K562 (cell line): Measurements from ENCODE around the gene LPCAT1. TPM values are rescaled to one million over a fixed set of nuclear protein-coding genes. Genes with fewer than 3 reads are reported as not detected.
A peak's percentile ranks its signal among the peaks of the same experiment; 100 is the strongest.

Experiments
- ATAC-seq: fragments of 200-7000 bp; cut with Tn5 transposase; 3 replicates; pipeline ENCODE4 v1.9.1; 2020; ENCODE audit warnings: moderate library complexity
- BruUV-seq: library from RNA; stranded (reverse); fragments of 400-500 nt; replicated peaks from 2 replicates; lab custom pipeline; 2021; lab: Mats Ljungman, UMichigan
- CTCF ChIA-PET: fragments of 300-600 bp; formaldehyde crosslinking; extraction: SDS; loops from one replicate; lab custom pipeline; 2021; ENCODE audit warnings: low intra/inter-chr PET ratio; lab: Yijun Ruan, JAX
- POLR2A ChIA-PET: fragments of 300-600, 350-650 bp; sonication (Branson Sonifier 250); formaldehyde crosslinking; extraction: SDS; loops from one replicate; lab custom pipeline; 2021; ENCODE audit warnings: antibody characterized with exemption, inconsistent platforms; lab: Yijun Ruan, JAX
- DNase-seq, 4 experiments: peaks; one replicate each; pipeline versions ENCODE4 v3.0.0 to v3.0.0-alpha.2; 2011 to 2018; ENCODE audit warnings: low spot score in 3 of 4, mixed read lengths in 3 of 4; ENCODE audit errors: extremely low read depth in 1 of 4
- FAIRE-seq: peaks from 2 replicates; lab custom pipeline; 2011; peaks lifted over from hg19 to GRCh38; lab: Jason Lieb, UNC
- H2AFZ ChIP-seq: 2 replicates; pipeline ENCODE4 v1.6.0; 2011; ENCODE audit warnings: low read depth, low read length, control low read depth, inconsistent platforms
- H3K27ac ChIP-seq: fragments of 200-600 bp; 3 replicates; pipeline ENCODE4 v1.8.0; 2011; ENCODE audit warnings: low read depth, mild to moderate bottlenecking, control low read depth, inconsistent platforms, low read length, moderate library complexity, mixed read lengths; ENCODE audit errors: extremely low read depth
- H3K27me3 ChIP-seq, 2 experiments: fragments of 300-600 bp in 1 of 2; 2 replicates in 1 of 2; 3 replicates in 1 of 2; pipeline versions ENCODE4 v1.6.0 to v1.8.0; 2011; ENCODE audit warnings: inconsistent platforms in 2 of 2, low read length in 2 of 2, mild to moderate bottlenecking in 1 of 2, mixed read lengths in 1 of 2, moderate library complexity in 1 of 2; ENCODE audit not compliant: control insufficient read depth in 2 of 2, insufficient read depth in 2 of 2
- H3K36me3 ChIP-seq: fragments of 300-600 bp; 3 replicates; pipeline ENCODE4 v1.8.0; 2011; ENCODE audit warnings: mild to moderate bottlenecking, low read length, inconsistent platforms; ENCODE audit not compliant: control insufficient read depth, insufficient read depth
- H3K4me1 ChIP-seq, 2 experiments: fragments of 200-600 bp in 1 of 2; replicated peaks in 1 of 2; 2 replicates in 1 of 2; 3 replicates in 1 of 2; pipeline versions ENCODE4 v1.5.1 to v1.8.0; 2011; ENCODE audit warnings: inconsistent platforms in 2 of 2, low read length in 2 of 2, mild to moderate bottlenecking in 1 of 2, mixed read lengths in 1 of 2, moderate library complexity in 1 of 2; ENCODE audit not compliant: control insufficient read depth in 2 of 2, insufficient read depth in 2 of 2
- H3K4me2 ChIP-seq: 2 replicates; pipeline ENCODE4 v1.6.1; 2011; ENCODE audit warnings: low read length, control low read depth, inconsistent platforms, mixed read lengths; ENCODE audit not compliant: insufficient read depth
- H3K4me3 ChIP-seq: fragments of 200-600 bp; sonication (generic), shearing (Covaris generic); 2 replicates; pipeline ENCODE4 v1.5.1; 2016; ENCODE audit warnings: control low read depth, inconsistent platforms
- H3K79me2 ChIP-seq: fragments of 200-600 bp; 3 replicates; pipeline ENCODE4 v1.8.0; 2011; ENCODE audit warnings: low read length, inconsistent platforms; ENCODE audit not compliant: control insufficient read depth, insufficient read depth
- H3K9ac ChIP-seq, 2 experiments: 2 replicates each; pipeline versions ENCODE4 v1.6.0 to v1.6.1; 2011; ENCODE audit warnings: low read depth in 2 of 2, low read length in 2 of 2, control low read depth in 1 of 2, inconsistent platforms in 1 of 2, mild to moderate bottlenecking in 1 of 2, mixed read lengths in 1 of 2; ENCODE audit not compliant: insufficient read depth in 1 of 2
- H3K9me1 ChIP-seq: one replicate; pipeline ENCODE4 v1.6.0; 2011; ENCODE audit warnings: inconsistent platforms, mild to moderate bottlenecking, low read length, moderate library complexity; ENCODE audit not compliant: control insufficient read depth, insufficient read depth
- H3K9me3 ChIP-seq: replicated peaks from 2 replicates; pipeline ENCODE4 v1.5.1; 2011; ENCODE audit warnings: low read depth, low read length, inconsistent platforms; ENCODE audit not compliant: control insufficient read depth, insufficient read depth
- H4K20me1 ChIP-seq: replicated peaks from 2 replicates; pipeline ENCODE4 v1.6.1; 2011; ENCODE audit warnings: low read length, inconsistent platforms, mixed read lengths; ENCODE audit not compliant: control insufficient read depth, insufficient read depth
- CBFA2T3 ChIP-seq: fragments of 450-650 bp; IDR thresholded peaks from 2 replicates; pipeline ENCODE4 v1.6.1; 2017
- HMG20B ChIP-seq: fragments of 250-450 bp; sonication (Bioruptor Pico); IDR thresholded peaks from 2 replicates; pipeline ENCODE4 v1.5.0; 2021; ENCODE audit warnings: mild to moderate bottlenecking
- ZNF444 ChIP-seq: fragments of 250-450 bp; sonication (Bioruptor Pico); IDR thresholded peaks from 2 replicates; pipeline ENCODE4 v1.4.0; 2020; ENCODE audit warnings: mild to moderate bottlenecking, moderate library complexity
- WGBS: fragments of 100-300 bp; shearing (Covaris generic); methylation state at CpG from one replicate; pipeline ENCODE4 v1.1.6; 2016; ENCODE audit warnings: low coverage, mixed read lengths; ENCODE audit not compliant: insufficient coverage; ENCODE audit errors: missing lambda C conversion rate; 5-methylcytosine and 5-hydroxymethylcytosine counted together
- in situ Hi-C: fragments of 300-500 bp; cut with MboI; formaldehyde crosslinking; loops from 4 replicates; pipeline ENCODE4 v1.15.0; 2018; ENCODE audit warnings: inconsistent platforms, mixed read lengths
- intact Hi-C: fragments of 100-400 bp; cut with micrococcal nuclease; formaldehyde crosslinking; loops from 2 replicates; pipeline ENCODE4 v1.14.2; 2022
- polyA plus RNA-seq, 8 experiments: library from polyadenylated mRNA; depleted of rRNA in 4 of 8; stranded (reverse) in 5 of 8; unstranded in 3 of 8; fragments of >200 nt; fragmentation: Nextera tagmentation in 2 of 8; fragmentation: Illumina TruSeq in 1 of 8; extraction: Ambion mirVana in 2 of 8; extraction: Trizol in 1 of 8; gene quantifications; 2 replicates each; pipeline versions ENCODE4 v1.2.1 to v1.2.3, GENCODE V29; 2011 to 2014; ENCODE audit warnings: inconsistent platforms in 1 of 8, missing spikeins in 1 of 8
- total RNA-seq, 7 experiments: library from RNA; depleted of rRNA in 6 of 7; stranded (reverse); fragments of >200 nt in 6 of 7; fragmentation: Illumina TruSeq in 2 of 7; extraction: Trizol in 2 of 7; gene quantifications; 2 replicates each; pipeline versions ENCODE4 v1.2.1 to v1.2.3, GENCODE V29; 2011 to 2021; ENCODE audit warnings: low replicate concordance in 1 of 7
- TF ChIP-seq, protein P1 (sequence below): fragments of 250-450 bp; sonication (Bioruptor Pico); IDR thresholded peaks from 2 replicates; pipeline ENCODE4 v1.5.0; 2021
- TF ChIP-seq, protein P2 (sequence below), 2 experiments: IDR thresholded peaks in 1 of 2; conservative IDR thresholded peaks in 1 of 2; 2 replicates each; pipeline ENCODE4 v1.6.1; 2016; ENCODE audit warnings: low read depth in 2 of 2, mild to moderate bottlenecking in 1 of 2, missing compliant biosample characterization in 1 of 2, missing genetic modification characterization in 1 of 2, moderate library complexity in 1 of 2
- TF ChIP-seq, protein P3 (sequence below): fragments of 450-650 bp; formaldehyde crosslinking; IDR thresholded peaks from 2 replicates; pipeline ENCODE4 v1.4.0; 2022; ENCODE audit warnings: missing genetic modification characterization

LPCAT1 gene
- total and polyA plus RNA-seq, 9 of the 15 experiments (the other 6 are each of a cell fraction or from before 2014, with no cell fraction given): 0.14 to 18.4 (median 13.9) TPM

DNA sequence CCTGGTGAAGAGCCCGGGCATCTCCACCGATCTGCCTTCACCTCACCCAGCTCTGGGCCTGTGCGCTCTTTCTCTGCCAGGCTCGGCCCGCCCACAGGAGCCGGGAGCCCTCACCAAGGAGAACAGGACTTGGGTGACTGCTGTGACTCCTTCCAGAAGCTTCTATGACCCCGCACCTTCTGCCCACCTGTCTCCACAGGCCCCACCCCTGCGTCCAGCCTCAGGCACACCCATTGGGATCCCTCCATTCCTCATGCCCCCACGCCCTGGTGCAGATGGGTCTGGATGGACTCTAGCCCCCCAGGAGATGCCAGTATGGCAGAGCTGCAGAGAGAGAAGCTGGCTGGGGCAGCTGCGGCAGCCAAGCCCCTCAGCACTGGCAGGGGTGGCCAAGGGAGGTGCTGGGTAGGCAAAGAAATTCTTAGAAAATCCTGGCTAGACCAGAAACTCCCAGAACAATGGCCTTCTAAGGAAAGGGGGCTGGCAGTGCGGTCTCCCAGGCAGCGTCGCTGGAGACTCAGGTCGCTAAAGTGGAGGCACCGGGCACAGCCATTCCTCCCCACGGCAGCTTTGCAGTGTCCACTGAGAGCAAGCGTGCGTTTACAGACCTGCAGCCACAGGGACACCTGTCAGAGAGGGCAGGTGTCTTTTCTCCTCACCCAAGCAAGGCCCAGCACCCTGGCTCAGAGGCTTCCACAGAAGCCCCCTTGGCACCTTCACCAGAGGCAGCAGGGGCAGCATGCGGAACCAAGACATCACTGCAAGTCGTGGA, 17.3 kb downstream of the LPCAT1 start:
- DNase-seq (no peak), ATAC-seq (no peak), FAIRE-seq (no peak)
- H3K4me3 ChIP-seq: no peak overlapping the region
- no TSS peak for BruUV-seq
- intact Hi-C loops (no loop called here), in situ Hi-C loops (no loop called here)
- peaks cover 3% of the 10 kb centered on the region for H3K9me1 ChIP-seq
- ChIA-PET POLR2A (interaction anchor here (1.1 kb wide), 1 partner anchor 146 kb away, joined by 3 read pairs; no protein-coding TSS in a partner anchor), CTCF (no interaction called here)
- no peak overlapping the region for H3K4me2 ChIP-seq
- H2AFZ ChIP-seq: no peak overlapping the region
- peaks cover 2% of the 10 kb centered on the region; the same call in 1 of the 3 replicates for H3K79me2 ChIP-seq
- peak overlapping the region in 1 of 2 experiments; percentile 65; a peak in 2 of 4 replicates for H3K9ac ChIP-seq
- H4K20me1 ChIP-seq: peaks cover 56% of the 10 kb centered on the region
- peaks cover 18 to 56% of the 10 kb centered on the region in 2 experiments; a peak in 4 of 5 replicates for H3K4me1 ChIP-seq
- no peaks in the 10 kb centered on the region for H3K9me3 ChIP-seq
- 54% methylated on average over 19 of the region's 20 CpGs for WGBS
- H3K36me3 ChIP-seq: no peaks in the 10 kb centered on the region
- H3K27ac ChIP-seq: no peak overlapping the region
- TF ChIP-seq CBFA2T3 (no peak), HMG20B (no peak), ZNF444 (CRISPR knock-in tag) (no peak)
- TF ChIP-seq, protein P1, sequence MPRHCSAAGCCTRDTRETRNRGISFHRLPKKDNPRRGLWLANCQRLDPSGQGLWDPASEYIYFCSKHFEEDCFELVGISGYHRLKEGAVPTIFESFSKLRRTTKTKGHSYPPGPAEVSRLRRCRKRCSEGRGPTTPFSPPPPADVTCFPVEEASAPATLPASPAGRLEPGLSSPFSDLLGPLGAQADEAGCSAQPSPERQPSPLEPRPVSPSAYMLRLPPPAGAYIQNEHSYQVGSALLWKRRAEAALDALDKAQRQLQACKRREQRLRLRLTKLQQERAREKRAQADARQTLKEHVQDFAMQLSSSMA (CRISPR knock-in tag): no peak
- TF ChIP-seq, protein P2, sequence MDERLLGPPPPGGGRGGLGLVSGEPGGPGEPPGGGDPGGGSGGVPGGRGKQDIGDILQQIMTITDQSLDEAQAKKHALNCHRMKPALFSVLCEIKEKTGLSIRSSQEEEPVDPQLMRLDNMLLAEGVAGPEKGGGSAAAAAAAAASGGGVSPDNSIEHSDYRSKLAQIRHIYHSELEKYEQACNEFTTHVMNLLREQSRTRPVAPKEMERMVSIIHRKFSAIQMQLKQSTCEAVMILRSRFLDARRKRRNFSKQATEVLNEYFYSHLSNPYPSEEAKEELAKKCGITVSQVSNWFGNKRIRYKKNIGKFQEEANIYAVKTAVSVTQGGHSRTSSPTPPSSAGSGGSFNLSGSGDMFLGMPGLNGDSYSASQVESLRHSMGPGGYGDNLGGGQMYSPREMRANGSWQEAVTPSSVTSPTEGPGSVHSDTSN (CRISPR knock-in tag; IDR thresholded peaks at IDR 0.05; ENCODE audit: low read depth): no peak
- TF ChIP-seq, protein P2 (tag; conservative IDR thresholded peaks at IDR 0.05; ENCODE audit: low read depth): no peak
- TF ChIP-seq, protein P3, sequence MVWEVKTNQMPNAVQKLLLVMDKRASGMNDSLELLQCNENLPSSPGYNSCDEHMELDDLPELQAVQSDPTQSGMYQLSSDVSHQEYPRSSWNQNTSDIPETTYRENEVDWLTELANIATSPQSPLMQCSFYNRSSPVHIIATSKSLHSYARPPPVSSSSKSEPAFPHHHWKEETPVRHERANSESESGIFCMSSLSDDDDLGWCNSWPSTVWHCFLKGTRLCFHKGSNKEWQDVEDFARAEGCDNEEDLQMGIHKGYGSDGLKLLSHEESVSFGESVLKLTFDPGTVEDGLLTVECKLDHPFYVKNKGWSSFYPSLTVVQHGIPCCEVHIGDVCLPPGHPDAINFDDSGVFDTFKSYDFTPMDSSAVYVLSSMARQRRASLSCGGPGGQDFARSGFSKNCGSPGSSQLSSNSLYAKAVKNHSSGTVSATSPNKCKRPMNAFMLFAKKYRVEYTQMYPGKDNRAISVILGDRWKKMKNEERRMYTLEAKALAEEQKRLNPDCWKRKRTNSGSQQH (CRISPR knock-in tag): no peak
- no peaks in the 10 kb centered on the region for H3K27me3 ChIP-seq
